HG03135 (cell line): ENCODE measurements around the gene MRM2.
"Not testable (repeated sequence)": the region's sequence is repeated elsewhere in the genome, so short reads cannot be mapped to it uniquely, and the experiment has no call there.

Source experiments
- ATAC-seq: cut with Tn5 transposase; IDR thresholded peaks from one replicate; pipeline ENCODE4 v1.9.1; 2021; ENCODE audit warnings: mild to moderate bottlenecking, moderate library complexity; ENCODE audit not compliant: unreplicated experiment

The MRM2 gene

DNA sequence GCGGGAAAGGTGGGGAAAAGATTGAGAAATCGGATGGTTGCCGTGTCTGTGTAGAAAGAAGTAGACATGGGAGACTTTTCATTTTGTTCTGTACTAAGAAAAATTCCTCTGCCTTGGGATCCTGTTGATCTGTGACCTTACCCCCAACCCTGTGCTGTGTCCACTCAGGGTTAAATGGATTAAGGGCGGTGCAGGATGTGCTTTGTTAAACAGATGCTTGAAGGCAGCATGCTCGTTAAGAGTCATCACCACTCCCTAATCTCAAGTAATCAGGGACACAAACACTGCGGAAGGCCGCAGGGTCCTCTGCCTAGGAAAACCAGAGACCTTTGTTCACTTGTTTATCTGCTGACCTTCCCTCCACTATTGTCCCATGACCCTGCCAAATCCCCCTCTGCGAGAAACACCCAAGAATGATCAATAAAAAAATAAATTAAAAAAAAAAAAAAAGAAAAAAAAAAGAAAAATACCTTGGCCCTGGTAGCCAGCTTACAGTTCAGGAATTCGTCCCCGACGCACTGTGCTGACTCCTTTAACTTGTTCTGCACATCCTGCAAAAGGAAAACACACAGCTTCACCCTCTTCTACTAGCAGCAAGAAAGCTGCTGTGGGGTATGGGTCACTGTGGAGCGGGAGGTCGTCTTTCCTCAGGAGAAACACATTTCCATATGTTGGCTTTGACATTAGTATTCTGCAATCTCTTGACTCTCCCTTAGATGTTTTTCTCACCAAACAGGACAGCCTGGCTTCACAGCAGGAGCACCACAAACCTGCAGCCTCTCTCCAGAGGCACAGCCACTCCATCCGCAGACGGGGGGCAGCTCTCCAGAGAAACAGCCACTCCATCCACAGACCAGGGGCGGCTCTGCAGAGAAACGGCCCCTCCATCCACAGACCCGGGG lies 27.3 kb upstream of the MRM2 start:
- not testable (repeated sequence) for ATAC-seq

DNA sequence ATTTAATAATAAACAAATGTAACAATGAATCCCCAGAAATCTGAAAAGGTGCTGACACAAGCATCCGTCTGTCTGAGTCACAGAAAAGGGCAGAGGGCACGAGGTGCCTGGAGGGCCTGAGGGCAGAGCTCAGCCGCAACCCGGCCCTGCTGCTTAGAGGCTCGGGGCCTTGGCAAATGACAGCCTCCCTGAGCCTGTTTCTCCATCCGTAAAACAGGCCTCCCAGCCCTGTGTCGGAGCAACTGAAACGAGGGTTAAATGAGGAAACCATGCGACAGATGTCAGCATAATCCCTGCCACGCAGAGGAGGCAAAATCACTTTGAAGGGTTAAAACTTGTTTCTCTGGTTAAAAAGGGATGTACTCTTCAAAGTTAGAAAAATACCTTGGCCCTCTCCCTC lies 24.9 kb upstream of the MRM2 start:
- ATAC-seq: no peak

DNA sequence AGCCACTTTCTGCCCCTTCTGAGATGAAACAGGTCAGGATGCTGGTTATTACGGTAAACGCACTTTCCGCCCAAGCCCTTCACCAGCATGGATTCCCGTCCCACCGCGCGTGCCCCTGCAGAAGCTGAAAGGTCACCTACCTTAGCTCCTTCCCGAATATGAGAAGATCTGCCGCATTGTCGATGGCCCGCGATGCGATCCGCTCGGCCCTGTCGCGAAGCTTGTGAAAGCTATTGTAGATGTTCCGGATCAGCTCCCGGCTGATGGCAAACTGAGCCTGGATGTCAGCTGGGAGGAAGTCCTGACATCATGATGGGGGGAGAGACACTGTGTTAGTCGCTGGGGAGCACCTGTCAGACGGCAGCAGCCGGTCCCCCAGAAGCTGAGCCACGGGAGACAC lies 22.2 kb upstream of the MRM2 start:
- no peak for ATAC-seq

GRCh38 chr7:2263176-2263575 lies 21.2 kb upstream of the MRM2 start:
- ATAC-seq: no peak

DNA sequence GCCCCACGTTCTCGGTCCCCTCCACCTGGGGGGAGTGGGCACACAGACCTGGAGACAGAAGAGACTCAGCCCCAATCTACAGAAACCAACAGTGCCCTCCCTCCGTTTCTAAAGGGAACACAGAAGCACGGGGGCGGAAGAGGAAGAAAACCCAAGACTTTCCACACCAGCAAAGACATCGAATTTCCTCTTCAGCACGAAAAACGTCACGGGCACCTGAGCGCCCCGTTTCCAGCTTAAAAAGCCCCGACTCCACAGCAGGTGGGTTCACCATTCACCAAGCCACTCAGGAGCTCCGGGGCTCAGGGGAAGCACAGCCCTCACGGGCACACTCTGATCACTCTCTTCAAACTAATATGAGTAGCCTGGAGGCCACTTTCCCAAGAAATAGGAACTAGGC lies 19.6 kb upstream of the MRM2 start:
- no peak for ATAC-seq

DNA sequence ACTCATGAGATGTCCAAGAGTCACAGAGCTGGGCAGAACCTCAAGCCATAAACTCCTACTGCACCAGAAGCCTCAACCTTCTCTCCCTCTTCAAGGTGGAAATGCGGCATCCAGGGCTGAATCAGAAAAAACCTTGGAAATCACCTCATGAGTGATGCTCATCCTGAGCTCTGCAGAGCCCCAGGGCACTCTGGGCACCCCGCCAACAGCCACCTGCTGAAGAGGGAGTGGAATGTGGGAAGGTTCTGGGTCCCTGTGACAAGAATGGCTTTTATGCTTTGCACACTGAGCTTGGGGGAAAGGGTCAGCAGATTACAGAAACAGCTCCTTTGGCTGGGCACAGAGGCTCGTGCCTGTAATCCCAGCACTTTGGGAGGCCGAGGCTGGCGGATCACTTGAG lies 18.8 kb upstream of the MRM2 start:
- ATAC-seq: no peak

- no peak for ATAC-seq
Observed at GRCh38 chr7:2259480-2259879, 17.5 kb upstream of the MRM2 start.

DNA sequence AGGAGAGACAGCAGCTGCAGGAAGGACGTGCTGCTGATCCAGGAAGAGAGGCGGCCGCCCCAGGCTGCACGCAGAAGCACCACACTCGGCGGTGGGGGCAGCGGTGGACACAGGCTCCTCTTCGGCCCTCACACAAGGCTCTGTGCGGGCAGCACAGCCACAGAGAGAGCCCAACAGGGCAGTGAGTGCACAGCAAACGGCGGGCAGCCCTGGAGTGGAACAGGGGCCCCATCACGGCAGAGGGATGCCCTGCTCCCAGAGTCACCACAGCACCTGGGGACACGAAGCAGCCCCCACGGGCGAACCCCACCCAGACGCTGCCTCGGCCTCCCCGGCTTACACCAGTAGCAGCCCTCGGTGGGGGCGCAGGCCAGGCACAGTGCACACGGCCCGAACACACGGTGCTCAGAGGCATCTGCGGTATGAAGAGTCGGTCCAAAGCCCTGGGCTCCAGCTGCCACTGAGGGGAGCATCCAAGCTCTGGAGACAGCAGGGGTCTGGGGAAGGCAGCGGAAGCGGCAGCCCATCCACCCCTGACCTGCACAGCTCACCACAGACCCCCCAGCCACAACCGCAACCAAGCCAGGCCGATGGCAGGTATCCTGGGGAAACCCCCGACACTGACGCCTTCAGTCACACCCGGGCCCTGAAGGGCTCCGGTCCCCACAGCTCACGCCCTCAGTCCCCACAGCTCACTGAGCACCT lies 16.8 kb upstream of the MRM2 start:
- no peak for ATAC-seq

DNA sequence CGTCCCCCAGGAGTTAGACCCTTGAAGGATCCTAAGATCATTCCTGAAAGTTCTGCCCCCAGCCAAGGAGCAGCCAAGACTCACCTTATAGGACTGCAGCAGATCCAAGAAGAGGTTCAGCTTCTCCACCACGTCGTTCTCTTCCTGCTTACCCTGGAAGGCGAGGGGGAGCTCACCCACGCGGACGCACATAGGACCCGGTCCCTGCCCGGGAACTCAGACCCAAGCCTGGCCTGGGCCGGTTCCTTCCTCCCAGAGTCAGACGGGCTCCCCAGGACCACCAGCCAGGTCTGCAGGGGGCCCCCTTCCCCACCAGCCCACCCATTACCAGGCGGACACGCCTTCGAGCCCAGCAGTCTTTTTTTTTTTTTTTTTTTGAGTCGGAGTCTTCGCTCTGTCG lies 15.6 kb upstream of the MRM2 start:
- no peak for ATAC-seq

DNA sequence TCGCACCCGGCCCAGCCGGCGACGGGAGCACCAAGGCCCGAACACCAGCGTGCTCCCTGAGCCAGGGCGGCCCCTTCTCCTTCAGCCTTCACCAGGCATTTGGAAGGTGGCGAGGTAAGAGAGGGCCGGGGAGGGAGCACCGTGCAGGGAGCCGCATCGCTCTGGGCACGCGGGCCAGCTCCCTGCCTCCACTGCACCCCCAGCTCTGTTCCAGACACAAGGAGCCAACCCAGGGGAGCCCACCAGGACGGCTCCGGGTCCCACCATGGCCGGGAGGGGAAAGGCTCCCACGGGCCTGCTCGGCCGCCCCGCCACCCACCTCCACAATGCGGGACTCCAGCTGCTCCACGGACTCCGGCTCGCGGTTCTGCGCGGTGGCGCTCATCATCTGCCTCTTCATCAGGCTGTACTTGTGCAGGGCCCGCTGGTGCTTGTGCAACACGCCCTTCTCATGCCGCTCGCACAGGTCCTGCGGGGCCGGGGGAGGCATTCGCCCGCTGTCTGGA lies 15.1 kb upstream of the MRM2 start:
- ATAC-seq: no peak

- no peak for ATAC-seq
Observed at GRCh38 chr7:2256306-2257045, 14.5 kb upstream of the MRM2 start.

DNA sequence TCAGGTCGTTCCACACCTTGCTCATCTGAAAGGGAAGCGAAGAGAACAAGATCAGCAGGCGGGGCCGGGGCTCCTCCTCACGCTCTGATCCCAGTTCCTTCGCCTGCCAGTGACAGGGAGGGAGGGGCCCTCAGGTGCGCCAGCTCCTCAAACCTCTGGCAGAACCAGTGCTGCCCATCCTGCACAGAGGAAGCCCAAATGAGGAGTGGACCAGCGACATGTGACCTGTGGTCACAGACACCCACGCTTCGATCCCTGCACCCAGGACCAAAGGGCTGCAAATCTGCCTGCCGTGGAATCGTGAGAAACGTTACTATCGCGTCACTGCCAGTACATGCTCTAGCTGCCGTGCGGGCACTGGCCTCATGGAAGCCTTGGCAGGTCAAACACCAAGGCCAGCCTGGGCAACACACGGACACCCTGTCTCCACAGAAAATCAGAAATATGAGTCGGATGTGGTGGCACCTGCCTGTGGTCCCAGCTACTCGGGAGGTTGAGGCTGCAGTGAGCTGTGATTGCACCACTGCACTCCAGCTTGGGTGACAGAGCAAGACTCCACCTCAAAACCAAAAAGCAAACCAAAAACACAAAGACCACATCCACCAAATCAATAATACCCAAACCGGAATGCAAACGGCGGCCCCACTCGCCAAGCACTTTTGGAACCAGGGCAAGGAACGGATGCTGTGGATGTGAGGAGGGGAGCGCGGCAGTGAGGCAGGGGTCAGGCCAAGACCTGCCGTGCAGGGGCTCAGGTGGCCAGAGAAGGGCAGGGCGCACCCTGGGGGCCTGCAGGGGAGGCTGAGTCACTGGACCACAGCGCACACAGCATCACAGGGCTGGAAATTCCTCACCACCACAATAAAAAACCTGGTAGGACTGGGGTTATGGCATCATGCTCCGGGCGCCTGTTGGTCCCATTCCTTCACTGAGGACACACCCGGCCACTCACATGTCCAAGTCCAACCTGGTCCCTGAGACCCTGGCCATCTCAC lies 13.4 kb upstream of the MRM2 start:
- no peak for ATAC-seq

DNA sequence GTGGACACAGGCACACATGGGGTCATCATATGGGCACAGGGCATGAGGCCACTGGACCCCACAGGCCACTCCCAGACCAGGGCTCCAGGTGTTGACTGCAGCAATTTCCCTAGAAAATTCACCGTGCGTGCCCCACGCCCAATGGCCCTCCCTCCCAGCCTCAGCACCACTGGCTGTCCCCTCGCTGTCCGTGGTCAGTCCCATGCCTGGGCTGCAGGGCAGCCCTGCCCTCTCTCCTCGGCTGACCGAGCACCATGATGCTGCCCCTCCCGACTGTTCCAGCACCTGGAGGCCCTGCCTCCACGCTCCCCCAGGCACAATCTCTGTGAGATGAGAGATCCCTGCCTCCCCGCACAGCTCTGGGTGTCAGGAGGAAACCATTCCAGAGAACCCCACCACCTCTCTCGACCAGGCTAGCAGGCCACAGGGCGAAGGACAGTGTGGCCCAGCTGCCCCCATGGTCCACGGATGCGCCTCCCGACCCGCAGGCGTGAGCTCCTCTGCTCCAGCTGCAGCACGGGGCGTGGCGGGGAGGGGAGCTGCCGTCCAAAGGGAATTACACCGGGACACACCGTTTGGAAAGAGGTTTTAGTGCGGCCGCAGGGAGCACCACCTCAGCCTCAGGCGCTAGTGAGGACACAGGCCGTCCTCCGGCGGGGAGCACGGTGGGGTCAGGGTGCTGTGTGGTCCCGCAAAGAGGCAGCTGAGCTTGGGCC lies 12.6 kb upstream of the MRM2 start:
- no peak for ATAC-seq

DNA sequence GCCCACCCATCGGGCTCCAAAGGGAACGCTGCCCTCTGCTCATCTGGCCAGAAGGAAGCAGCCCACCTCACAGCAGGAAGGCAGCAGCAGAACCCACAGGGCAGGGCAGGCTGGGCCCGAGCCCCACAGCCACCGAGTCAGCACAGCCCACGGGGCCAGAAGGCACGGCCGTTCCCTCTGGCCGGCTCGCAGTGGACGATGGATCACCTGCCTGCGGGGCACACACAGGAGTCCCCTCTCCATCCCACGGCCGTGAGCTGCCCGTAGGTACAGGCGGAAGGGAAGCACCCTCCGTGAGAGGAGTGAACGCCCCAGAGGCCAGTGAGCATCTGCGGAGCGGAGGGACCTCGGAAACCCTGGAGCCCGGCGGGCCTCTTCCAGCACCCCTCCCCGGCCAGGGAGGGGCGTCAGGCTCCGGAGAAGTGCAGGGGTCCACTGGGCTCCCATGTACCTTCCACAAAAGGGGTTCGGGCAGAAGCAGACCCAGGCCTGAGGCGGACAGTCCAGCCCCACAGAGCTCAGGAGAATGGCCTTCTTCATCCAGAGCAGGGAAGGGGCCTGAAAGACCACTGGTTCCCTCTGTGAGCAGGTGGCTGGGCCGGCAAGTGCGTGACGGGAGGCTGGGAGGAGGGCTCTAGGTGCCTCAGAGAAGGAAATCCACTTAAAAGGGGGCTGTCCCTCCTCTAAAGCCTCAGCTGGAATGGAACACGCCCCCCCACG lies 11.7 kb upstream of the MRM2 start:
- no peak for ATAC-seq

DNA sequence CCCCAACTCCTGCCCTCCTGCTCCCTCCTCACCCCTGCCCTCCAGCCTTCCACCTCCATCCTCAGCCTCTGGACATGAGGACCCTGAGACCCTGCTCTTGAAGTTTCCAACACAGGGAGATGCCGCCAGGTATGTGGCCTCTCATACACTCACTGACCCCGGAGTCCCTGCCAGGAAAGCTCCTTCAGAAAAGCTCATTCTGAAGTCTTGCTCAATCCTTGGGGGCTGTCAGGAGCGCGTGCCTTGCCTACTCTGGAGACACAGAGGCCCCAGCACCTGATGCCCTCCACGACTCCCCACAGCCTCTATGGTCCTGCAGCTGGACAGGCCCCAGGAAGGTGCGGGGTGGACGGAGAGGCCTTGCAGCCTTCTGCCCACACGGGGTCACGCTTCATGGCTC lies 11.0 kb upstream of the MRM2 start:
- ATAC-seq: no peak

DNA sequence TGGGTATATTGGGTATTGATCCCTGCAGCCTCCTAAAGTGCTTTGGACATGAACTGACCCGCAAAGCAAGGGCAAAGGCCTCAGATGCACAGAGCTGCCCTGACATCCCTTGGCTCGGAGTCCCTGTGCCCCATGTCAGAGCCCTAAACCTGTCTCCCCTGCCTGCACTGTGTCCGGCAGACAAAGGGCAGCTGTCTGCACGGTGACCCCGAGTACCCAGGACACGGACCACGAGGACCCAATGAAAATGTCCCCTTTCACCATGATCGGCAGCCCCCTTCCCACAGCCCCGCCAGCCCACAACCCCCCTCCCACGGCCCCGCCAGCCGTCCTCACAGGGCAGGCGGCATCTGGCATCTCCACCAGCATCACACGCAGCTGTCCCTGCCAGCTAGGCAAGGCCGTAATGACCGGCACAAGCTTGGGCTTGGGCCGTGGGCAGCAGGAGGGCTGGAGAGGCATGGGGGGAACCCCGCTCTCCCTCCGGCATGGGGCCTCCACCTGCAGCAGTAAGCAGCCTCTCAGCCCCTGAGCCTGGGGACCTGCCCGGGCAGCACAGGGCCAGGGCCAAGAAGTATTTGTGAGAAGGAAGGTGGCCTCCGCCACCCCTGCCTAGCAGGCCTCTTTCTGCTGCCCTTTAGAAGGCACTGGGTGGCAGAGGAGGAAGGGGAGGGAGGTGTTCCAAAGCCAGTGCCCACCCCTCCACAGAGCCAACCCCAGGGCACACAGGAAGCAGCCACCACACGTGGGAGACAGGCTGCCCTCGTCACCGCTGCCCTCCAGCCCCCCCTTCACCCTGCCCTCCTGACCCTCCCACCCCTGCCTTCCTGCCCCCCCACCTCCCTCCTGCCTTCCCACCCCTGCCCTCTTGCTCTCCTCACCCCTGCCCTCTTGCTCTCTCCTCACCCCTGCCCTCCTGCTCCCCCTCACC lies 10.1 kb upstream of the MRM2 start:
- no peak for ATAC-seq

DNA sequence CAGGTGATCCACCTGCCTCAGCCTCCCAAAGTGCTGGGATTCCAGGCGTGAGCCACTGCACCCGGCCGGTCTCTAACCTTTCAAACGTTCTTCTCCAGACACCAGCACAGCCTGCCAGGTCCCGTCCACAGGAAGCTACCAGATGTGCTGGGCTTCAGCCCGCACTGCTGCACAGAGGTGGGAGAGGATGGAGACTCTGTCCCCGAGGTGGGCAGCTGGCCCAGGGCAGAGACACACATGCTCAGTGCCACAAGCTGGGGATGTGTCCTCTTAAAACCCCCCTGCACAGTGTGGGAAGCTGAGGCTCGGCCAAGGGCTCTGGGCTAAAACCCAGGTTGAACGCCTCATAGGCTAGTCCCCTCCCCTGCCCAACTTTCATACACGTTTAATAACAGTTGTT lies 9.4 kb upstream of the MRM2 start:
- ATAC-seq: no peak

GRCh38 chr7:2249744-2250323 lies 7.8 kb upstream of the MRM2 start:
- ATAC-seq: no peak
